ENCODE data around the gene IFT88.

IFT88 gene

DNA sequence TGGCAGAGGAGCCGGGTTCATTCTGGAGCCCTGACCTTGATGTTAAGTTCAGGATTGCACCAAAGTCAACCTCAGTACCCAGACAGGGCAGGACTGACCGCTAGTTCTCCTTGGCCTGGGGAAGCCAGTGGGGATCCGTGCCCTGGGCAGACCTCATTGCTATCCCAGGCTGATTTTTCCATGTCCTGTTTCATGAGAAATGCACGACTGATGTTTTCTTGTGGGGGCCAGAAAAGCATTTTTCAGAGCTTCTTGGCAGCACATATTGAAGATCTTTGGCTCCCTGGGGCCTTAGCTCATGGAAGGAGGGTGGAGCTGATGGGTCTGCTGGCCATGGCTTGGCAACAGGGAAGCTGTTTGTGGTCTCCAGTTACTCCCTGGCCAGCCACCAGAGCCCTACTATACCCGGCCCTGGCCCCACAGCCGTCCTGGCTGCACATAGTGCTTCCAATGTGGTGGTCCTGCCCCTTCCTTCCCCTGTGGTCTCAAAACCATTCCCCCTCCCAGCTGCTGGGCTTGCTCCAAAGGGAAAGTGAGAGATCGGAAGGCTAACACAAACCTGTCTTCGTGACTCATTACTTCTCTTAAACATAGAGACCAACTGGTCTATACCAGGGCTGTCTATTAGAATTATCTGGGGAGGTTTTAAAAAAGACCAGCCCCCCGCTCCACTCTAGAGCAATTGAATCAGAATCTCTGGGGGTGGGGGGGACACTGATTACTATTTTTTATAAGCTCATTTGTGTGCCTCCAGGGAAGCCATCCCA lies 147.8 kb downstream of the IFT88 start:
- POLR2A ChIA-PET, result no interaction called here
- H3K4me1 ChIP-seq (ENCODE audit: control insufficient read depth, insufficient read depth, low read length), result no peaks in the 10 kb centered on the region
- no peak for TF ChIP-seq YY1 (tag by site-specific recombination; IDR thresholded peaks at IDR 0.05)
- TF ChIP-seq, protein P1, sequence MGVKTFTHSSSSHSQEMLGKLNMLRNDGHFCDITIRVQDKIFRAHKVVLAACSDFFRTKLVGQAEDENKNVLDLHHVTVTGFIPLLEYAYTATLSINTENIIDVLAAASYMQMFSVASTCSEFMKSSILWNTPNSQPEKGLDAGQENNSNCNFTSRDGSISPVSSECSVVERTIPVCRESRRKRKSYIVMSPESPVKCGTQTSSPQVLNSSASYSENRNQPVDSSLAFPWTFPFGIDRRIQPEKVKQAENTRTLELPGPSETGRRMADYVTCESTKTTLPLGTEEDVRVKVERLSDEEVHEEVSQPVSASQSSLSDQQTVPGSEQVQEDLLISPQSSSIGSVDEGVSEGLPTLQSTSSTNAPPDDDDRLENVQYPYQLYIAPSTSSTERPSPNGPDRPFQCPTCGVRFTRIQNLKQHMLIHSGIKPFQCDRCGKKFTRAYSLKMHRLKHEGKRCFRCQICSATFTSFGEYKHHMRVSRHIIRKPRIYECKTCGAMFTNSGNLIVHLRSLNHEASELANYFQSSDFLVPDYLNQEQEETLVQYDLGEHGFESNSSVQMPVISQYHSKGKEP (tag by site-specific recombination; IDR thresholded peaks at IDR 0.05), result no peak
- TF ChIP-seq, protein P2, sequence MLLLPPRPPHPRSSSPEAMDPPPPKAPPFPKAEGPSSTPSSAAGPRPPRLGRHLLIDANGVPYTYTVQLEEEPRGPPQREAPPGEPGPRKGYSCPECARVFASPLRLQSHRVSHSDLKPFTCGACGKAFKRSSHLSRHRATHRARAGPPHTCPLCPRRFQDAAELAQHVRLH (tag by site-specific recombination; IDR thresholded peaks at IDR 0.05), result no peak
- TF ChIP-seq GLI2 (tag by site-specific recombination; IDR thresholded peaks at IDR 0.05; ENCODE audit: borderline replicate concordance, low read depth), result no peak
- no peak for TF ChIP-seq ZNF624 (tag by site-specific recombination; IDR thresholded peaks at IDR 0.05)
- TF ChIP-seq BCL6B (tag by site-specific recombination; IDR thresholded peaks at IDR 0.05), result no peak
- no peak for TF ChIP-seq ZNF600 (tag by site-specific recombination; IDR thresholded peaks at IDR 0.05)
- TF ChIP-seq MEIS1 (CRISPR knock-in tag; IDR thresholded peaks at IDR 0.05; ENCODE audit: borderline replicate concordance), result no peak
- no peak for TF ChIP-seq FEZF1 (tag by site-specific recombination; IDR thresholded peaks at IDR 0.05)
- TF ChIP-seq KLF7 (tag by site-specific recombination; IDR thresholded peaks at IDR 0.05; ENCODE audit: borderline replicate concordance), result no peak
- no peak for TF ChIP-seq MZF1 (tag by site-specific recombination; IDR thresholded peaks at IDR 0.05; ENCODE audit: borderline replicate concordance)
- no peak for TF ChIP-seq OSR2 (tag by site-specific recombination; IDR thresholded peaks at IDR 0.05)
- TF ChIP-seq EGR2 (tag by site-specific recombination; IDR thresholded peaks at IDR 0.05; ENCODE audit: low read depth), result no peak
- no peak for TF ChIP-seq ZSCAN16 (tag by site-specific recombination; IDR thresholded peaks at IDR 0.05)
- no peak for TF ChIP-seq ZFP37 (tag by site-specific recombination; IDR thresholded peaks at IDR 0.05)

DNA sequence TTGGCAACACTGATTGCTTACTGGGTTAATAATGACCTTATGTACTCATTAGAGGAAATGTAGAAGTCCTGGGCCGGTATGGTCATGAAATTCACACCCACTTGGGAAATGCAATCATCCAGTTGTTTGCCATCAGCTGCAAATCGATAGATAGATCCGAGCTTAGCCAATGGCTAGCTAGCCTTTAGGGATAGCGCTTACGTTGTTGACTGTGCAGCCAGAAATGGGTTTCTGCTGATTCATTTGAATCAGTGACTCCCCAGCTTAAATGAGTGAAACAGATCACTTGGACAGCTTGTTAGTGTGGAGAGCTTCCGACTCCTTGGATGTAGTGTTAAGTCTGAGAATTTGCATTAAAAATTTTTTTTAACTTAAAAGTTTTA lies 148.4 kb downstream of the IFT88 start:
- ChIA-PET POLR2A (no interaction called here), CTCF (interaction anchor here (0.9 to 2.0 kb wide), 3 partner anchors 8 to 185 kb away, joined by 3 to 8 read pairs (median 3); no protein-coding TSS in a partner anchor)
- Histone ChIP-seq H3K9me3 (ENCODE audit: control insufficient read depth, insufficient read depth, low read depth, low read length) (no peaks in the 10 kb centered on the region), H3K36me3 (ENCODE audit: control insufficient read depth in 2 of 2, insufficient read depth in 1 of 2, low read length in 2 of 2) (no peaks in the 10 kb centered on the region), H3K4me1 (ENCODE audit: control insufficient read depth, insufficient read depth, low read length) (no peaks in the 10 kb centered on the region), H3K4me3 (ENCODE audit: low read depth, low read length) (no peak overlapping the region), H3K27ac (ENCODE audit: extremely low read depth, low read depth, low read length) (no peak overlapping the region)
- TF ChIP-seq ZFP69B (tag by site-specific recombination; IDR thresholded peaks at IDR 0.05) (no peak), ZNF223 (tag by site-specific recombination; IDR thresholded peaks at IDR 0.05) (no peak), ZNF350 (tag by site-specific recombination; IDR thresholded peaks at IDR 0.05) (no peak), ZNF791 (tag by site-specific recombination; IDR thresholded peaks at IDR 0.05) (no peak), ZNF610 (tag by site-specific recombination; IDR thresholded peaks at IDR 0.05; ENCODE audit: borderline replicate concordance) (no peak), ZNF324 (tag by site-specific recombination; IDR thresholded peaks at IDR 0.05) (no peak), SP2 (tag by site-specific recombination; IDR thresholded peaks at IDR 0.05) (no peak), ZNF501 (tag by site-specific recombination; IDR thresholded peaks at IDR 0.05) (no peak), ZNF510 (tag by site-specific recombination; IDR thresholded peaks at IDR 0.05; ENCODE audit: insufficient replicate concordance) (no peak), KLF8 (tag by site-specific recombination; IDR thresholded peaks at IDR 0.05) (no peak), IKZF3 (tag by site-specific recombination; IDR thresholded peaks at IDR 0.05) (no peak), ZNF248 (tag by site-specific recombination; IDR thresholded peaks at IDR 0.05) (no peak), ATF2 (tag by site-specific recombination; IDR thresholded peaks at IDR 0.05; ENCODE audit: low read depth) (no peak), ZNF473 (tag by site-specific recombination; IDR thresholded peaks at IDR 0.05) (no peak), ZXDB (tag by site-specific recombination; IDR thresholded peaks at IDR 0.05) (no peak), ZNF239 (tag by site-specific recombination; IDR thresholded peaks at IDR 0.05) (no peak)
- TF ChIP-seq, protein P3, sequence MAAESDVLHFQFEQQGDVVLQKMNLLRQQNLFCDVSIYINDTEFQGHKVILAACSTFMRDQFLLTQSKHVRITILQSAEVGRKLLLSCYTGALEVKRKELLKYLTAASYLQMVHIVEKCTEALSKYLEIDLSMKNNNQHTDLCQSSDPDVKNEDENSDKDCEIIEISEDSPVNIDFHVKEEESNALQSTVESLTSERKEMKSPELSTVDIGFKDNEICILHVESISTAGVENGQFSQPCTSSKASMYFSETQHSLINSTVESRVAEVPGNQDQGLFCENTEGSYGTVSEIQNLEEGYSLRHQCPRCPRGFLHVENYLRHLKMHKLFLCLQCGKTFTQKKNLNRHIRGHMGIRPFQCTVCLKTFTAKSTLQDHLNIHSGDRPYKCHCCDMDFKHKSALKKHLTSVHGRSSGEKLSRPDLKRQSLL (tag by site-specific recombination; IDR thresholded peaks at IDR 0.05), result no peak

More for the DNA sequence above, 147.8 kb downstream of the IFT88 start:
- Histone ChIP-seq H3K27ac (ENCODE audit: extremely low read depth, low read depth, low read length) (no peak overlapping the region), H3K9me3 (ENCODE audit: control insufficient read depth, insufficient read depth, low read depth, low read length) (no peaks in the 10 kb centered on the region), H3K4me3 (ENCODE audit: low read depth, low read length) (no peak overlapping the region), H3K36me3 (ENCODE audit: control insufficient read depth in 2 of 2, insufficient read depth in 1 of 2, low read length in 2 of 2) (no peaks in the 10 kb centered on the region)
- CTCF ChIA-PET, result interaction anchor here (0.9 to 2.0 kb wide), 4 partner anchors 9 to 208 kb away, joined by 3 to 8 read pairs (median 3); no protein-coding TSS in a partner anchor
